ENCODE results near the gene DCAF4. TPM values are rescaled to one million over a fixed set of nuclear protein-coding genes. Genes with fewer than 3 reads are reported as not detected.

DCAF4 gene
- total and polyA plus RNA-seq, 2 donors from 2014 or later: 11.0 to 23.1 TPM

DNA sequence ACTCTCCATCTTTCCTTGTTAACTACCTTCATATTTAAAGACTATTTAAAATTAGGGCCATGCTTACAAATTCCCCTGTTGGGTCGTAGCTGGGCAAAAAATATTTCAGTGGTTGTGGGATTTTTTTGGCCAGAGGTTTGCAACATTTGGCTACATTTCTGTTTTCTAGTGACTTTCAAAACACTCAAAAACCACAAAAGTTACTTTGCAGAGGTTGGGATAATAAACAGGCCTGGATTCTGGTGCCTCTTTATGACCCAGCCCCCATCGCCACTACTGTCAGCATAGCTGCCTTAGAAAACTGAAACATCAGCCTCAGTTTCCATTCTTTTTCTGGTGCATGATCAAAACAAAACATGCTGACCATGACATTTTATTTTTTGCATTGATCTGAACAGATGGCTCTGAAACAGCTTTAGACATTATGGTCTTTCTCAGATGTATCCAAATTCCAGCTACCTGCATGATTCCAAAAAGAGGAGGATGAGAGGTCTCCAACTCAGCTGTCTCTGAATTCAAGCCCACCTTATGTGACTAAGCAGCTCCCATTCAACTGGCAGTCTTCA is 37.5 kb upstream of the DCAF4 start:
- peaks cover 0 to 3% (median 0%) of the 10 kb centered on the region in 3 donors for H3K9me3 ChIP-seq (ENCODE audit: control insufficient read depth in 2 of 3, insufficient read depth in 1 of 3, low read length in 3 of 3)
- TF ChIP-seq, protein P1, sequence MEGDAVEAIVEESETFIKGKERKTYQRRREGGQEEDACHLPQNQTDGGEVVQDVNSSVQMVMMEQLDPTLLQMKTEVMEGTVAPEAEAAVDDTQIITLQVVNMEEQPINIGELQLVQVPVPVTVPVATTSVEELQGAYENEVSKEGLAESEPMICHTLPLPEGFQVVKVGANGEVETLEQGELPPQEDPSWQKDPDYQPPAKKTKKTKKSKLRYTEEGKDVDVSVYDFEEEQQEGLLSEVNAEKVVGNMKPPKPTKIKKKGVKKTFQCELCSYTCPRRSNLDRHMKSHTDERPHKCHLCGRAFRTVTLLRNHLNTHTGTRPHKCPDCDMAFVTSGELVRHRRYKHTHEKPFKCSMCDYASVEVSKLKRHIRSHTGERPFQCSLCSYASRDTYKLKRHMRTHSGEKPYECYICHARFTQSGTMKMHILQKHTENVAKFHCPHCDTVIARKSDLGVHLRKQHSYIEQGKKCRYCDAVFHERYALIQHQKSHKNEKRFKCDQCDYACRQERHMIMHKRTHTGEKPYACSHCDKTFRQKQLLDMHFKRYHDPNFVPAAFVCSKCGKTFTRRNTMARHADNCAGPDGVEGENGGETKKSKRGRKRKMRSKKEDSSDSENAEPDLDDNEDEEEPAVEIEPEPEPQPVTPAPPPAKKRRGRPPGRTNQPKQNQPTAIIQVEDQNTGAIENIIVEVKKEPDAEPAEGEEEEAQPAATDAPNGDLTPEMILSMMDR (IDR thresholded peaks at IDR 0.05; ENCODE audit: borderline replicate concordance, extremely low read depth, insufficient read depth): no peak
- no peak for DNase-seq
- no peak overlapping the region for H3K9ac ChIP-seq (ENCODE audit: low read length in 3 of 3)
- no peaks in the 10 kb centered on the region for H3K27me3 ChIP-seq (ENCODE audit: control insufficient read depth, insufficient read depth, low read length)
- FAIRE-seq: no peak
- H3K4me1 ChIP-seq (ENCODE audit: control insufficient read depth in 2 of 3, insufficient read depth in 2 of 3, low read depth in 1 of 3, low read length in 3 of 3): peaks cover 0 to 6% (median 4%) of the 10 kb centered on the region in 3 donors
- H3K4me3 ChIP-seq (ENCODE audit: low read length in 3 of 3): no peak overlapping the region
- no peaks in the 10 kb centered on the region for H3K36me3 ChIP-seq (ENCODE audit: control insufficient read depth in 2 of 3, insufficient read depth in 3 of 3, low read length in 3 of 3)
- no peak overlapping the region for H3K27ac ChIP-seq (ENCODE audit: low read depth in 2 of 2, low read length in 2 of 2)
- intact Hi-C loops (cut with DNase I): no loop called here

DNA sequence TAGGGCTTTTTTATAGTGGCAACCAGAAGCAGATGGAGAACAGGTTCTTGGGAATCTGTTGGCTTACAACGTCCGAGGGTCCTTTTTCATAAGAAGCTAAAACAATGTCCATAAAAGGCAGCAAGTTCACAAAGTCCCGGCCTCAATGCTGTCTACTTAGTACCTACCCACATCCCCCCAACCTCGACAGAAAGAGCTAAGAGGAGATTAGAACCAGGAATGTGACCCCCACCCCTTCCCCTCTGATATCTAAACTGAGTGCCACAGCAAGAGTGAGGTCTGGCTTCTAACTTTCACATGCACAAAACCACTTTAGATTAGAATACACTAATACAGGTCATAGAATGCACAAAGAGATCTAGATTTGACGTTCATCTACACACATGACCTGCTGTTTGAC is 36.9 kb upstream of the DCAF4 start:
- TF ChIP-seq, protein P1 (IDR thresholded peaks at IDR 0.05; ENCODE audit: borderline replicate concordance, extremely low read depth, insufficient read depth): no peak
- intact Hi-C loops (cut with DNase I): no loop called here
- FAIRE-seq (no peak), DNase-seq (no peak)
- H3K27ac ChIP-seq (ENCODE audit: low read depth in 2 of 2, low read length in 2 of 2): no peak overlapping the region
- no peaks in the 10 kb centered on the region for H3K36me3 ChIP-seq (ENCODE audit: control insufficient read depth in 2 of 3, insufficient read depth in 3 of 3, low read length in 3 of 3)
- H3K27me3 ChIP-seq (ENCODE audit: control insufficient read depth, insufficient read depth, low read length): no peaks in the 10 kb centered on the region
- peaks cover 0 to 3% (median 0%) of the 10 kb centered on the region in 3 donors for H3K9me3 ChIP-seq (ENCODE audit: control insufficient read depth in 2 of 3, insufficient read depth in 1 of 3, low read length in 3 of 3)
- no peak overlapping the region for H3K4me3 ChIP-seq (ENCODE audit: low read length in 3 of 3)
- H3K4me1 ChIP-seq (ENCODE audit: control insufficient read depth in 2 of 3, insufficient read depth in 2 of 3, low read depth in 1 of 3, low read length in 3 of 3): peaks cover 0 to 6% (median 4%) of the 10 kb centered on the region in 3 donors
- no peak overlapping the region for H3K9ac ChIP-seq (ENCODE audit: low read length in 3 of 3)

DNA sequence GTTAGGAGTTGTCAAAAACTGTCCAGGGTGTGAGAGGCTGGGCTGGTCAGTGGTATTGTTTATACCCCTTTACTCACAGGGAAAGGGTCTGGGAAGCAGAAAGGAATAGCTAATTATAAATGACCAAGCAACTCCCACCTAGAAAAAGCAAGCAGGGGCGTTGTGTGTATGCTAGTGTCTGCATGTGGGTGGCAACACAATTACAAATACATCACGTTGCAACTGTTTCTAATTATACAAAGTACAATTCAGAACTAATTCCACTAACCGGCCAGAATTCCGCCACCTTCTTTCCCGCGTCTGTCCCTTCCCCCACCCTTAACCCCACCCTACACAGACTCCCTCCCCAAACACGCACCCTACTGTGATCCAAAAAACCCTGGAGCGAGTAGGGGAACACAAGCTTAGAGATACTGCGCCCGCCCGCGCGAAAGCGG is 34.6 kb upstream of the DCAF4 start:
- H3K9ac ChIP-seq (ENCODE audit: low read length in 3 of 3): peak overlapping the region in 1 of 3 donors; percentile 58
- H3K27me3 ChIP-seq (ENCODE audit: control insufficient read depth, insufficient read depth, low read length): no peaks in the 10 kb centered on the region
- DNase-seq (no peak), FAIRE-seq (no peak)
- TF ChIP-seq, protein P1 (IDR thresholded peaks at IDR 0.05; ENCODE audit: borderline replicate concordance, extremely low read depth, insufficient read depth): no peak
- intact Hi-C loops (cut with DNase I): no loop called here
- no peak overlapping the region for H3K27ac ChIP-seq (ENCODE audit: low read depth in 2 of 2, low read length in 2 of 2)
- H3K36me3 ChIP-seq (ENCODE audit: control insufficient read depth in 2 of 3, insufficient read depth in 3 of 3, low read length in 3 of 3): no peaks in the 10 kb centered on the region
- peak overlapping the region; percentile 63 to 81 (median 64) for H3K4me3 ChIP-seq (ENCODE audit: low read length in 3 of 3)
- H3K9me3 ChIP-seq (ENCODE audit: control insufficient read depth in 2 of 3, insufficient read depth in 1 of 3, low read length in 3 of 3): peaks cover 0 to 1% (median 0%) of the 10 kb centered on the region in 3 donors
- H3K4me1 ChIP-seq (ENCODE audit: control insufficient read depth in 2 of 3, insufficient read depth in 2 of 3, low read depth in 1 of 3, low read length in 3 of 3): peaks cover 0 to 11% (median 4%) of the 10 kb centered on the region in 3 donors
